IMR-90 (cell line): ENCODE data around the gene RFX3. TPM values are rescaled to one million over a fixed set of nuclear protein-coding genes. Genes with fewer than 3 reads are reported as not detected.

Experiments used
- ATAC-seq: fragments of 200-7000 bp; cut with Tn5 transposase; 2 replicates; pipeline ENCODE4 v1.9.1; 2020; ENCODE audit warnings: low read depth, mild to moderate bottlenecking, moderate library complexity
- BruUV-seq: library from RNA; stranded (reverse); fragments of 400-500 nt; replicated peaks from 2 replicates; lab custom pipeline; 2021; lab: Mats Ljungman, UMichigan
- CTCF ChIA-PET: fragments of 300-600 bp; formaldehyde crosslinking; extraction: SDS; loops from one replicate; lab custom pipeline; 2021; ENCODE audit warnings: antibody characterized with exemption; lab: Yijun Ruan, JAX
- POLR2A ChIA-PET: fragments of 300-600 bp; sonication (Branson Sonifier 250); formaldehyde crosslinking; loops from one replicate; lab custom pipeline; 2022; ENCODE audit warnings: antibody characterized with exemption; ENCODE audit not compliant: unreplicated experiment; lab: Charles Lee
- DNase-seq: peaks from one replicate; pipeline ENCODE4 v3.0.0; 2013
- H2AFZ ChIP-seq: replicated peaks from 2 replicates; pipeline ENCODE3; 2013; ENCODE audit warnings: low read length, mild to moderate bottlenecking; ENCODE audit not compliant: poor library complexity
- H2AK5ac ChIP-seq: 2 replicates; pipeline ENCODE4 v1.6.1; 2013; ENCODE audit warnings: low read depth, low read length, inconsistent platforms
- H2AK9ac ChIP-seq: replicated peaks from 2 replicates; pipeline ENCODE3; 2013; ENCODE audit warnings: mild to moderate bottlenecking, low read depth, low read length, moderate library complexity; ENCODE audit not compliant: poor library complexity
- H2BK120ac ChIP-seq: 2 replicates; pipeline ENCODE4 v1.6.1; 2013; ENCODE audit warnings: low read depth, low read length, inconsistent platforms
- H2BK15ac ChIP-seq: 3 replicates; pipeline ENCODE4 v1.6.1; 2013; ENCODE audit warnings: low read depth, low read length, inconsistent platforms
- H2BK20ac ChIP-seq: 2 replicates; pipeline ENCODE4 v1.6.1; 2013; ENCODE audit warnings: low read depth, mild to moderate bottlenecking, inconsistent platforms, low read length, moderate library complexity
- H2BK5ac ChIP-seq: 2 replicates; pipeline ENCODE4 v1.6.1; 2013; ENCODE audit warnings: mild to moderate bottlenecking, low read depth, low read length, inconsistent platforms; ENCODE audit not compliant: poor library complexity, severe bottlenecking
- H3K14ac ChIP-seq: replicated peaks from 2 replicates; pipeline ENCODE4 v1.6.1; 2013; ENCODE audit warnings: low read depth, low read length, inconsistent platforms
- H3K18ac ChIP-seq: 2 replicates; pipeline ENCODE4 v1.6.1; 2013; ENCODE audit warnings: low read depth, low read length, control low read depth
- H3K23ac ChIP-seq: 2 replicates; pipeline ENCODE4 v1.6.1; 2013; ENCODE audit warnings: low read depth, low read length, inconsistent platforms
- H3K27ac ChIP-seq: 2 replicates; pipeline ENCODE4 v1.5.1; 2013; ENCODE audit warnings: mild to moderate bottlenecking, control low read depth, low read length; ENCODE audit not compliant: insufficient read depth
- H3K27me3 ChIP-seq: 2 replicates; pipeline ENCODE4 v1.6.1; 2013; ENCODE audit warnings: low read length; ENCODE audit not compliant: control insufficient read depth, insufficient read depth
- H3K36me3 ChIP-seq: 2 replicates; pipeline ENCODE4 v1.6.1; 2013; ENCODE audit warnings: low read length, mixed read lengths; ENCODE audit not compliant: control insufficient read depth, insufficient read depth
- H3K4ac ChIP-seq: 2 replicates; pipeline ENCODE4 v1.6.1; 2013; ENCODE audit warnings: low read depth, low read length, inconsistent platforms
- H3K4me1 ChIP-seq: 2 replicates; pipeline ENCODE4 v1.6.1; 2013; ENCODE audit warnings: low read length, mixed read lengths; ENCODE audit not compliant: control insufficient read depth, insufficient read depth
- H3K4me2 ChIP-seq: 2 replicates; pipeline ENCODE4 v1.6.1; 2013; ENCODE audit warnings: low read depth, mild to moderate bottlenecking, control low read depth, low read length, moderate library complexity
- H3K4me3 ChIP-seq: 2 replicates; pipeline ENCODE4 v1.5.1; 2013; ENCODE audit warnings: low read depth, mild to moderate bottlenecking, control low read depth, low read length, moderate library complexity; ENCODE audit not compliant: insufficient read depth
- H3K56ac ChIP-seq: 2 replicates; pipeline ENCODE4 v1.6.1; 2013; ENCODE audit warnings: low read length, inconsistent platforms; ENCODE audit not compliant: insufficient read depth; ENCODE audit errors: extremely low read depth
- H3K79me1 ChIP-seq, 2 experiments: 2 replicates each; pipeline ENCODE4 v1.6.1; 2013; ENCODE audit warnings: low read length in 2 of 2, inconsistent platforms in 1 of 2, low read depth in 1 of 2
- H3K9ac ChIP-seq: 2 replicates; pipeline ENCODE4 v1.6.1; 2013; ENCODE audit warnings: low read depth, low read length, control low read depth
- H3K9me1 ChIP-seq: 2 replicates; pipeline ENCODE4 v1.6.1; 2013; ENCODE audit warnings: low read length, inconsistent platforms; ENCODE audit not compliant: insufficient read depth
- H3K9me3 ChIP-seq: 2 replicates; pipeline ENCODE4 v1.6.1; 2013; ENCODE audit warnings: low read length; ENCODE audit not compliant: control insufficient read depth, insufficient read depth
- H4K20me1 ChIP-seq: 2 replicates; pipeline ENCODE4 v1.6.1; 2013; ENCODE audit warnings: low read length, inconsistent platforms; ENCODE audit not compliant: insufficient read depth
- H4K5ac ChIP-seq: 2 replicates; pipeline ENCODE4 v1.6.1; 2013; ENCODE audit warnings: mild to moderate bottlenecking, low read depth, low read length, control low read depth
- H4K8ac ChIP-seq, 2 experiments: 2 replicates each; pipeline ENCODE4 v1.6.1; 2013; ENCODE audit warnings: low read depth in 2 of 2, low read length in 2 of 2, control low read depth in 1 of 2, inconsistent platforms in 1 of 2
- H4K91ac ChIP-seq: 2 replicates; pipeline ENCODE4 v1.6.1; 2013; ENCODE audit warnings: low read depth, low read length, inconsistent platforms; ENCODE audit not compliant: insufficient read depth
- BHLHE40 ChIP-seq: fragments of 150-350 bp; IDR thresholded peaks from 2 replicates; pipeline ENCODE4 v1.6.1; 2016; ENCODE audit warnings: mild to moderate bottlenecking, low read depth, low read length
- MAFK ChIP-seq: IDR thresholded peaks from 2 replicates; pipeline ENCODE4 v1.6.1; 2012; ENCODE audit warnings: low read depth, low read length, improper control_type of control experiment
- MXI1 ChIP-seq: IDR thresholded peaks from 2 replicates; pipeline ENCODE4 v1.6.1; 2012; ENCODE audit warnings: low read depth, mild to moderate bottlenecking, low read length, moderate library complexity, borderline replicate concordance
- NFE2L2 ChIP-seq: fragments of 150-350 bp; IDR thresholded peaks from 2 replicates; pipeline ENCODE4 v1.6.1; 2016; ENCODE audit warnings: low read depth, mild to moderate bottlenecking, low read length
- POLR2A ChIP-seq: IDR thresholded peaks from 2 replicates; pipeline ENCODE4 v1.6.1; 2012; ENCODE audit warnings: mild to moderate bottlenecking, low read depth, low read length
- RCOR1 ChIP-seq: IDR thresholded peaks from 2 replicates; pipeline ENCODE4 v1.6.1; 2012; ENCODE audit warnings: mild to moderate bottlenecking, low read length, improper control_type of control experiment; ENCODE audit not compliant: insufficient replicate concordance
- RFX5 ChIP-seq: IDR thresholded peaks from 2 replicates; pipeline ENCODE4 v1.8.0; 2012; ENCODE audit warnings: low read depth, mild to moderate bottlenecking, low read length, moderate library complexity
- SMC3 ChIP-seq: fragments of 150-350 bp; IDR thresholded peaks from 2 replicates; pipeline ENCODE4 v1.6.1; 2016; ENCODE audit warnings: low read depth, mild to moderate bottlenecking, antibody characterized with exemption, low read length, moderate library complexity
- WGBS, 2 experiments: methylation state at CpG; one replicate each; pipeline versions ENCODE4 v1.1.5 to v1.1.7; 2013; ENCODE audit warnings: missing lambda C conversion rate in 2 of 2; ENCODE audit not compliant: insufficient read length in 1 of 2; ENCODE audit errors: extremely low coverage in 2 of 2; 5-methylcytosine and 5-hydroxymethylcytosine counted together
- dilution Hi-C: fragments of 300-500 bp; cut with HindIII; formaldehyde crosslinking; loops from one replicate; pipeline ENCODE4 v1.14.3; 2018; ENCODE audit warnings: low sequenced_read_pairs; ENCODE audit not compliant: unreplicated experiment
- in situ Hi-C: fragments of 300-500 bp; cut with MboI; formaldehyde crosslinking; loops from 3 replicates; pipeline ENCODE4 v1.14.3; 2019; ENCODE audit warnings: low sequenced_read_pairs, inconsistent platforms, mixed read lengths
- intact Hi-C: fragments of 100-400 bp; cut with micrococcal nuclease; formaldehyde crosslinking; loops from 2 replicates; pipeline ENCODE4 v1.10.0; 2022
- polyA plus RNA-seq, 3 experiments: library from polyadenylated mRNA; depleted of rRNA; stranded (reverse); fragments of >200 nt; gene quantifications; 2 replicates each; pipeline ENCODE4 v1.2.3, GENCODE V29; 2012; ENCODE audit warnings: low replicate concordance in 1 of 3
- total RNA-seq: library from RNA; depleted of rRNA; stranded (reverse); fragments of >200 nt; gene quantifications from 2 replicates; pipeline ENCODE4 v1.2.3, GENCODE V29; 2012
- TF ChIP-seq, protein P1 (sequence below): conservative IDR thresholded peaks from 2 replicates; pipeline ENCODE4 v1.5.1; 2012; ENCODE audit warnings: mild to moderate bottlenecking, low read depth, low read length, improper control_type of control experiment

The RFX3 gene
- total and polyA plus RNA-seq, 2 of the 4 experiments (the other 2 are of a cell fraction) = 1.7 to 2.7 TPM

DNA sequence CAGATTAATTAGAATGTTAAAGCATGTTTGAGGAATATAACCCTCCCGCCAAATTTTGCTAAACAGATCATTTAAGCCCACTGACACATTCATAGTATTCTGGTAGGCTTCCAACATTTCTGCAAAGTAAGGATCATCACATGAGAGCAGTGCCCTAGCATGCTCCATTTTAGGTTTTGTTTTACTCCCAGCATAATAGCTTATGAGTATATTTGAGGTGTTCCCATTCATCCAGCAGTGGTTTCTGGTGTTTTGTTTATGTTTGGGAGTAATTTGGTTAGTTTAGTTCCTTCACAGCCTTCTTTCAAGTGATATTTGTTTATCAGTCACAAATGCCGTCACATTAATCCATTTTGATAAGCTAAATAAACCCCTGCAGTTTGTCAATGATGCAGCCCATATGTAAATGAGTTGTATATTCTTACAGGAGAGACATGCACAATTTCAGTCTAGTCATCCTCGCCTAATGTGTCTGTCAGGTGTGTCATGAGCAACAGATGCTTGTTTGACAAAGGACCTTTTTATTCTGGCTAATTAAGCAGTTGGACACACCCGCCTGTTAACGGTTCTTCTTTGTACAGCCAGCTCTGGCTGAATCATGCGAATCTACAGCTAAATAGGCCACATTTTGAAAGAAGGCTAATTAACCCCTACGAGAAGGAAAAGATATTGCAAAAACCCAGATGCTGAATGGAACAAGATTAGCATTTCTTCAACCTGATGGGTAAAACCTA is 124.4 kb downstream of the RFX3 start:
- H3K4ac ChIP-seq = no peak overlapping the region
- BruUV-seq = no TSS peak
- H4K20me1 ChIP-seq = no peaks in the 10 kb centered on the region
- H3K9me3 ChIP-seq = no peaks in the 10 kb centered on the region
- H3K18ac ChIP-seq = no peak overlapping the region
- DNase-seq = no peak
- H2AK5ac ChIP-seq = no peak overlapping the region
- intact Hi-C loops (no loop called here), dilution Hi-C loops (no loop called here), in situ Hi-C loops (no loop called here)
- no peak overlapping the region for H4K8ac ChIP-seq
- H4K5ac ChIP-seq = no peak overlapping the region
- H3K9ac ChIP-seq = no peak overlapping the region
- no peak overlapping the region for H3K27ac ChIP-seq
- no peaks in the 10 kb centered on the region for H3K4me1 ChIP-seq
- no peak overlapping the region for H2BK15ac ChIP-seq
- H3K23ac ChIP-seq = no peak overlapping the region
- no peak overlapping the region for H3K56ac ChIP-seq
- no peak overlapping the region for H3K14ac ChIP-seq
- POLR2A ChIA-PET = no interaction called here
- no peaks in the 10 kb centered on the region for H3K79me1 ChIP-seq
- no peak overlapping the region for H2BK120ac ChIP-seq
- no peak overlapping the region for H2BK5ac ChIP-seq
- H2AK9ac ChIP-seq = no peak overlapping the region
- no peak overlapping the region for H3K4me3 ChIP-seq
- no peak overlapping the region for H3K4me2 ChIP-seq
- 78% methylated on average over 3 of the region's 7 CpGs; no CpG with 5 or more reads in 1 of the 2 experiments for WGBS, 2 experiments
- no peaks in the 10 kb centered on the region for H3K36me3 ChIP-seq
- CTCF ChIA-PET = no interaction called here
- H3K9me1 ChIP-seq = no peaks in the 10 kb centered on the region
- H2BK20ac ChIP-seq = no peak overlapping the region
- no peaks in the 10 kb centered on the region for H3K27me3 ChIP-seq
- ATAC-seq = no peak
- TF ChIP-seq POLR2A = no peak
- no peak for TF ChIP-seq RCOR1
- TF ChIP-seq NFE2L2 = no peak
- TF ChIP-seq MAFK = no peak
- no peak for TF ChIP-seq SMC3
- TF ChIP-seq, protein P1, sequence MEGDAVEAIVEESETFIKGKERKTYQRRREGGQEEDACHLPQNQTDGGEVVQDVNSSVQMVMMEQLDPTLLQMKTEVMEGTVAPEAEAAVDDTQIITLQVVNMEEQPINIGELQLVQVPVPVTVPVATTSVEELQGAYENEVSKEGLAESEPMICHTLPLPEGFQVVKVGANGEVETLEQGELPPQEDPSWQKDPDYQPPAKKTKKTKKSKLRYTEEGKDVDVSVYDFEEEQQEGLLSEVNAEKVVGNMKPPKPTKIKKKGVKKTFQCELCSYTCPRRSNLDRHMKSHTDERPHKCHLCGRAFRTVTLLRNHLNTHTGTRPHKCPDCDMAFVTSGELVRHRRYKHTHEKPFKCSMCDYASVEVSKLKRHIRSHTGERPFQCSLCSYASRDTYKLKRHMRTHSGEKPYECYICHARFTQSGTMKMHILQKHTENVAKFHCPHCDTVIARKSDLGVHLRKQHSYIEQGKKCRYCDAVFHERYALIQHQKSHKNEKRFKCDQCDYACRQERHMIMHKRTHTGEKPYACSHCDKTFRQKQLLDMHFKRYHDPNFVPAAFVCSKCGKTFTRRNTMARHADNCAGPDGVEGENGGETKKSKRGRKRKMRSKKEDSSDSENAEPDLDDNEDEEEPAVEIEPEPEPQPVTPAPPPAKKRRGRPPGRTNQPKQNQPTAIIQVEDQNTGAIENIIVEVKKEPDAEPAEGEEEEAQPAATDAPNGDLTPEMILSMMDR = no peak
- no peak for TF ChIP-seq BHLHE40
- TF ChIP-seq MXI1 = no peak
- no peak for TF ChIP-seq RFX5
- no peak overlapping the region for H2AFZ ChIP-seq
- H4K91ac ChIP-seq = no peak overlapping the region
